H9 (cell line): ENCODE results near the gene CSNK1G1. TPM values are rescaled to one million over a fixed set of nuclear protein-coding genes. Genes with fewer than 3 reads are reported as not detected.

Source experiments
- DNase-seq: peaks from one replicate; pipeline ENCODE4 v3.0.0-alpha.2; 2017
- H2AFZ ChIP-seq: one replicate; pipeline ENCODE4 v1.6.1; 2013; ENCODE audit warnings: mild to moderate bottlenecking, low read length, control low read depth, moderate library complexity
- H2AK5ac ChIP-seq: 2 replicates; pipeline ENCODE4 v1.6.1; 2013; ENCODE audit warnings: low read length, control low read depth, mixed read lengths; ENCODE audit not compliant: insufficient read length
- H2BK120ac ChIP-seq: one replicate; pipeline ENCODE4 v1.6.1; 2013; ENCODE audit warnings: low read depth, mild to moderate bottlenecking, low read length, control low read depth, inconsistent platforms; ENCODE audit not compliant: poor library complexity, severe bottlenecking
- H2BK12ac ChIP-seq: 2 replicates; pipeline ENCODE4 v1.6.1; 2013; ENCODE audit warnings: low read length, control low read depth, mixed read lengths, low read depth; ENCODE audit not compliant: insufficient read length
- H2BK15ac ChIP-seq: 2 replicates; pipeline ENCODE4 v1.6.1; 2013; ENCODE audit warnings: low read depth, low read length, control low read depth
- H2BK20ac ChIP-seq: one replicate; pipeline ENCODE4 v1.6.1; 2013; ENCODE audit warnings: low read depth, mild to moderate bottlenecking, low read length, control low read depth, inconsistent platforms; ENCODE audit not compliant: poor library complexity, severe bottlenecking
- H2BK5ac ChIP-seq: 2 replicates; pipeline ENCODE4 v1.6.1; 2013; ENCODE audit warnings: low read length, control low read depth, mixed read lengths; ENCODE audit not compliant: insufficient read length
- H3K14ac ChIP-seq: 2 replicates; pipeline ENCODE4 v1.6.1; 2013; ENCODE audit warnings: low read length, control low read depth; ENCODE audit not compliant: insufficient read depth
- H3K18ac ChIP-seq: 2 replicates; pipeline ENCODE4 v1.6.1; 2013; ENCODE audit warnings: low read depth, mild to moderate bottlenecking, mixed read lengths, low read length, control low read depth; ENCODE audit not compliant: insufficient read length
- H3K23ac ChIP-seq: 2 replicates; pipeline ENCODE4 v1.6.1; 2013; ENCODE audit warnings: low read length, control low read depth, mixed read lengths, low read depth; ENCODE audit not compliant: insufficient read length
- H3K23me2 ChIP-seq: 2 replicates; pipeline ENCODE4 v1.6.1; 2013; ENCODE audit warnings: low read depth, mild to moderate bottlenecking, mixed read lengths, low read length, control low read depth; ENCODE audit not compliant: insufficient read length, poor library complexity, severe bottlenecking
- H3K27ac ChIP-seq: 2 replicates; pipeline ENCODE4 v1.5.1; 2013; ENCODE audit warnings: low read length, control low read depth, mixed read lengths, low read depth; ENCODE audit not compliant: insufficient read length
- H3K27me3 ChIP-seq: 2 replicates; pipeline ENCODE4 v1.6.1; 2013; ENCODE audit warnings: low read length, control low read depth, inconsistent platforms; ENCODE audit not compliant: insufficient read depth
- H3K4ac ChIP-seq: 2 replicates; pipeline ENCODE4 v1.6.1; 2013; ENCODE audit warnings: low read depth, mild to moderate bottlenecking, control low read depth, inconsistent platforms, low read length, moderate library complexity
- H3K4me1 ChIP-seq: 2 replicates; pipeline ENCODE4 v1.6.1; 2013; ENCODE audit warnings: low read length, control low read depth, inconsistent platforms; ENCODE audit not compliant: insufficient read depth
- H3K4me2 ChIP-seq: 2 replicates; pipeline ENCODE4 v1.6.1; 2013; ENCODE audit warnings: low read length, control low read depth, mixed read lengths; ENCODE audit not compliant: insufficient read length, insufficient read depth
- H3K56ac ChIP-seq: 2 replicates; pipeline ENCODE4 v1.6.1; 2013; ENCODE audit warnings: low read depth, mild to moderate bottlenecking, mixed read lengths, low read length, control low read depth; ENCODE audit not compliant: insufficient read length
- H3K79me1 ChIP-seq: 2 replicates; pipeline ENCODE4 v1.6.1; 2013; ENCODE audit warnings: low read depth, mild to moderate bottlenecking, moderate library complexity, low read length, control low read depth, inconsistent platforms; ENCODE audit not compliant: insufficient read depth, poor library complexity, severe bottlenecking
- H3K79me2 ChIP-seq: 2 replicates; pipeline ENCODE4 v1.6.1; 2013; ENCODE audit warnings: low read length, control low read depth, inconsistent platforms; ENCODE audit not compliant: insufficient read depth
- H3K9ac ChIP-seq: 2 replicates; pipeline ENCODE4 v1.6.1; 2013; ENCODE audit warnings: low read length, control low read depth, mixed read lengths; ENCODE audit not compliant: insufficient read length; ENCODE audit errors: extremely low read depth
- H3K9me3 ChIP-seq: one replicate; pipeline ENCODE4 v1.6.1; 2013; ENCODE audit warnings: low read depth, low read length, inconsistent platforms; ENCODE audit not compliant: control insufficient read depth
- H3T11ph ChIP-seq: one replicate; pipeline ENCODE4 v1.6.1; 2013; ENCODE audit warnings: mild to moderate bottlenecking, low read length, control low read depth, inconsistent platforms
- H4K20me1 ChIP-seq: one replicate; pipeline ENCODE4 v1.6.1; 2013; ENCODE audit not compliant: control insufficient read depth, insufficient read length, insufficient read depth
- H4K5ac ChIP-seq: 2 replicates; pipeline ENCODE4 v1.6.1; 2013; ENCODE audit warnings: low read depth, mild to moderate bottlenecking, mixed read lengths, low read length, control low read depth; ENCODE audit not compliant: insufficient read length
- H4K8ac ChIP-seq: replicated peaks from 2 replicates; pipeline ENCODE4 v1.6.1; 2013; ENCODE audit warnings: low read length, control low read depth, mixed read lengths, low read depth; ENCODE audit not compliant: insufficient read length
- H4K91ac ChIP-seq: 2 replicates; pipeline ENCODE4 v1.6.1; 2013; ENCODE audit warnings: low read depth, mild to moderate bottlenecking, moderate library complexity, mixed read lengths, low read length, control low read depth; ENCODE audit not compliant: insufficient read length
- H3K27ac Mint-ChIP-seq, 3 experiments: 2 replicates in 2 of 3; 3 replicates in 1 of 3; pipeline ENCODE4 v1.8.0; 2020 to 2021; ENCODE audit warnings: mixed read lengths in 3 of 3, mild to moderate bottlenecking in 1 of 3, moderate library complexity in 1 of 3
- H3K27me3 Mint-ChIP-seq: 2 replicates; pipeline ENCODE4 v1.8.0; 2021; ENCODE audit warnings: low read depth, mild to moderate bottlenecking, moderate library complexity, mixed read lengths
- H3K36me3 Mint-ChIP-seq, 3 experiments: 2 replicates in 2 of 3; 3 replicates in 1 of 3; pipeline ENCODE4 v1.8.0; 2020 to 2021; ENCODE audit warnings: low read depth in 3 of 3, mixed read lengths in 3 of 3; ENCODE audit not compliant: insufficient read depth in 1 of 3
- H3K4me1 Mint-ChIP-seq, 2 experiments: 2 replicates each; pipeline ENCODE4 v1.8.0; 2020; ENCODE audit warnings: mixed read lengths in 2 of 2
- H3K4me3 Mint-ChIP-seq, 2 experiments: 2 replicates in 1 of 2; 3 replicates in 1 of 2; pipeline ENCODE4 v1.8.0; 2020 to 2021; ENCODE audit warnings: mild to moderate bottlenecking in 2 of 2, mixed read lengths in 2 of 2, moderate library complexity in 1 of 2
- H3K9me3 Mint-ChIP-seq, 2 experiments: 2 replicates in 1 of 2; 3 replicates in 1 of 2; pipeline ENCODE4 v1.8.0; 2020; ENCODE audit warnings: mild to moderate bottlenecking in 2 of 2, mixed read lengths in 2 of 2, moderate library complexity in 1 of 2
- WGBS: extraction: QIAGEN DNeasy Blood & Tissue Kit; methylation state at CpG from one replicate; pipeline ENCODE4 v1.1.7; 2013; ENCODE audit warnings: missing lambda C conversion rate, low lambda C conversion rate, mixed read lengths; ENCODE audit not compliant: insufficient read length; ENCODE audit errors: extremely low coverage; 5-methylcytosine and 5-hydroxymethylcytosine counted together
- total RNA-seq: library from RNA; stranded (reverse); gene quantifications from 2 replicates; pipeline ENCODE4 v1.2.1, GENCODE V29; 2021
- TF ChIP-seq, protein P1 (sequence below): fragments of 200-600 bp; sonication (generic); conservative IDR thresholded peaks from 3 replicates; pipeline ENCODE4 v1.8.0; 2021; ENCODE audit warnings: antibody characterized with exemption, mild to moderate bottlenecking

The CSNK1G1 gene
- total RNA-seq, 1 experiment from 2014 or later = 17.1 TPM

DNA sequence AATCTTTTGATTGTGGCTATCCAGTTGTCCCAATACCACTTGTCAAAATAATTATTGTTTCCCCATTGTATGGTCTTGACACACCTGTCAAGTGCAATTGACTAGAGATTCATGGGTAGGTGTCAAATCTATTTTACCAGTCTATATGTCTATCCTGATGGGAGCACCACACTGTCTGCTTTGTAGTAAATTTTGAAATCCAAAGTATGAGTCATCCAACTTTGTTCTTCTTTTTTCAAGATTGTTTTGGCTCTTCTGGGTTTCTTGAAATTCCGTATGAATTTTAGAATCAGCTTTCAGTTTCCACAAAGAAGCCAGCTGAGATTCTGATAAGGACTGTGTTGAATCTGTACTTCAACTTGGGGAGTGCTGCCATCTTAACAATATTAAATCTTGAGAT, 71.9 kb downstream of the CSNK1G1 start:
- Histone ChIP-seq H3K4ac (no peak overlapping the region), H3K9ac (no peak overlapping the region), H3K23ac (no peak overlapping the region), H3K4me2 (no peak overlapping the region), H2BK120ac (no peak overlapping the region), H4K8ac (no peak overlapping the region), H2BK20ac (no peak overlapping the region), H3K27me3 (no peaks in the 10 kb centered on the region), H2BK15ac (no peak overlapping the region), H3K4me1 (no peaks in the 10 kb centered on the region), H2BK5ac (no peak overlapping the region), H2AFZ (no peak overlapping the region), H3K14ac (no peak overlapping the region), H3T11ph (no peak overlapping the region), H4K5ac (no peak overlapping the region), H2AK5ac (no peak overlapping the region), H3K23me2 (no peaks in the 10 kb centered on the region), H3K56ac (no peak overlapping the region), H3K18ac (no peak overlapping the region), H2BK12ac (no peak overlapping the region), H3K79me1 (peaks cover 2% of the 10 kb centered on the region), H3K9me3 (no peaks in the 10 kb centered on the region), H4K91ac (no peak overlapping the region), H3K27ac (no peak overlapping the region), H3K79me2 (no peaks in the 10 kb centered on the region), H4K20me1 (no peaks in the 10 kb centered on the region)
- Mint-ChIP-seq H3K36me3 (peaks cover 0 to 3% (median 0%) of the 10 kb centered on the region in 3 experiments; a peak in 3 of 7 replicates), H3K27ac (no peak overlapping the region), H3K27me3 (no peaks in the 10 kb centered on the region), H3K4me3 (no peak overlapping the region), H3K4me1 (peaks cover 5 to 10% of the 10 kb centered on the region in 2 experiments), H3K9me3 (no peaks in the 10 kb centered on the region)
- TF ChIP-seq, protein P1, sequence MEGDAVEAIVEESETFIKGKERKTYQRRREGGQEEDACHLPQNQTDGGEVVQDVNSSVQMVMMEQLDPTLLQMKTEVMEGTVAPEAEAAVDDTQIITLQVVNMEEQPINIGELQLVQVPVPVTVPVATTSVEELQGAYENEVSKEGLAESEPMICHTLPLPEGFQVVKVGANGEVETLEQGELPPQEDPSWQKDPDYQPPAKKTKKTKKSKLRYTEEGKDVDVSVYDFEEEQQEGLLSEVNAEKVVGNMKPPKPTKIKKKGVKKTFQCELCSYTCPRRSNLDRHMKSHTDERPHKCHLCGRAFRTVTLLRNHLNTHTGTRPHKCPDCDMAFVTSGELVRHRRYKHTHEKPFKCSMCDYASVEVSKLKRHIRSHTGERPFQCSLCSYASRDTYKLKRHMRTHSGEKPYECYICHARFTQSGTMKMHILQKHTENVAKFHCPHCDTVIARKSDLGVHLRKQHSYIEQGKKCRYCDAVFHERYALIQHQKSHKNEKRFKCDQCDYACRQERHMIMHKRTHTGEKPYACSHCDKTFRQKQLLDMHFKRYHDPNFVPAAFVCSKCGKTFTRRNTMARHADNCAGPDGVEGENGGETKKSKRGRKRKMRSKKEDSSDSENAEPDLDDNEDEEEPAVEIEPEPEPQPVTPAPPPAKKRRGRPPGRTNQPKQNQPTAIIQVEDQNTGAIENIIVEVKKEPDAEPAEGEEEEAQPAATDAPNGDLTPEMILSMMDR = no peak
- no peak for DNase-seq
- no CpG with 5 or more reads among the region's 1 CpG for WGBS
